ENCODE results near the gene PPP1R9A.

The PPP1R9A gene

GRCh38 chr7:95290166-95290830 is 382.9 kb downstream of the PPP1R9A start:
- no peak overlapping the region for H3K4me3 ChIP-seq (ENCODE audit: low read depth, low read length)
- TF ChIP-seq, protein P1, sequence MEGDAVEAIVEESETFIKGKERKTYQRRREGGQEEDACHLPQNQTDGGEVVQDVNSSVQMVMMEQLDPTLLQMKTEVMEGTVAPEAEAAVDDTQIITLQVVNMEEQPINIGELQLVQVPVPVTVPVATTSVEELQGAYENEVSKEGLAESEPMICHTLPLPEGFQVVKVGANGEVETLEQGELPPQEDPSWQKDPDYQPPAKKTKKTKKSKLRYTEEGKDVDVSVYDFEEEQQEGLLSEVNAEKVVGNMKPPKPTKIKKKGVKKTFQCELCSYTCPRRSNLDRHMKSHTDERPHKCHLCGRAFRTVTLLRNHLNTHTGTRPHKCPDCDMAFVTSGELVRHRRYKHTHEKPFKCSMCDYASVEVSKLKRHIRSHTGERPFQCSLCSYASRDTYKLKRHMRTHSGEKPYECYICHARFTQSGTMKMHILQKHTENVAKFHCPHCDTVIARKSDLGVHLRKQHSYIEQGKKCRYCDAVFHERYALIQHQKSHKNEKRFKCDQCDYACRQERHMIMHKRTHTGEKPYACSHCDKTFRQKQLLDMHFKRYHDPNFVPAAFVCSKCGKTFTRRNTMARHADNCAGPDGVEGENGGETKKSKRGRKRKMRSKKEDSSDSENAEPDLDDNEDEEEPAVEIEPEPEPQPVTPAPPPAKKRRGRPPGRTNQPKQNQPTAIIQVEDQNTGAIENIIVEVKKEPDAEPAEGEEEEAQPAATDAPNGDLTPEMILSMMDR (IDR thresholded peaks at IDR 0.05; ENCODE audit: low read depth, low read length), result no peak

DNA sequence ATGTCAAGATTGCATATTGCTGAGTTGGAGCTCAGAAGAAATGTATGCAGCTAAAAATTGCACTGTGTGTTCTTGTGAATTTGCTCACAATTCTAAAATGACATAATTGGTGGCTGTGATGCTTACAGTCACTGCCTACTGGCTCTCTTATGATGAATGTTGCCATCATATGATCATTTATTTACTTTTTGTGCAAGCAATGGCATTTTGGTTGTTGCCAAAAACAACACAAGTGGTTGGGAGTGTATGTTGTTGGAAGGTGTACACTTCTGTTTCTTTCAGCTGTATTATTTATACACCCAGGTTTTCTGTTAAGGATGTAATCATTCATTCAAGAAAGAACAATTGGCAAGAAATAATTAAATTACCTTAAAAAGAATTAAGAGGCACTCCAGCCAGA is 388.0 kb downstream of the PPP1R9A start:
- TF ChIP-seq, protein P1 (IDR thresholded peaks at IDR 0.05; ENCODE audit: low read depth, low read length), result no peak
- no peak overlapping the region for H3K4me3 ChIP-seq (ENCODE audit: low read depth, low read length)

- TF ChIP-seq, protein P1 (IDR thresholded peaks at IDR 0.05; ENCODE audit: low read depth, low read length), result no peak
- H3K4me3 ChIP-seq (ENCODE audit: low read depth, low read length), result no peak overlapping the region
These were observed 389.1 kb downstream of the PPP1R9A start for GRCh38 chr7:95296456-95296855.

- H3K4me3 ChIP-seq (ENCODE audit: low read depth, low read length), result no peak overlapping the region
- TF ChIP-seq, protein P1 (IDR thresholded peaks at IDR 0.05; ENCODE audit: low read depth, low read length), result no peak
These were observed 389.6 kb downstream of the PPP1R9A start for GRCh38 chr7:95297041-95297440.

DNA sequence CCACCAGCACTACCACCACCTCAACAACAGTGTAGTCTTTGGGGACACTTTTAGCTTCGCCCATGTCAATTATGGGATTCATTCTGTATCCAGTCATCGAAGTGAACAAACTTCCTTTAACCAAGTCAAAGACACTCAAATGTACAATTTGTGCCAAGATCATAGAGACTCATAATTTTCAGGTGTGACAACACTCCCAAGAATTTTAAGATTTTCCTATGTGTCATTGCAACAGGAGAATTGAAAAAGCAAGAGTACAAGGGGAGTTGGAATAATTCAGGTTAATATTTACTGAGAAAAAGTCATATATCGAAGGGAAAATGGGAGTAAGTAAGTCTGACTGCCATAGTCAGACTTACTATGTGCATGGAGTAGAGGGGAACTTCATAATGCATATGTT is 390.7 kb downstream of the PPP1R9A start:
- TF ChIP-seq, protein P1 (IDR thresholded peaks at IDR 0.05; ENCODE audit: low read depth, low read length), result no peak
- no peak overlapping the region for H3K4me3 ChIP-seq (ENCODE audit: low read depth, low read length)

DNA sequence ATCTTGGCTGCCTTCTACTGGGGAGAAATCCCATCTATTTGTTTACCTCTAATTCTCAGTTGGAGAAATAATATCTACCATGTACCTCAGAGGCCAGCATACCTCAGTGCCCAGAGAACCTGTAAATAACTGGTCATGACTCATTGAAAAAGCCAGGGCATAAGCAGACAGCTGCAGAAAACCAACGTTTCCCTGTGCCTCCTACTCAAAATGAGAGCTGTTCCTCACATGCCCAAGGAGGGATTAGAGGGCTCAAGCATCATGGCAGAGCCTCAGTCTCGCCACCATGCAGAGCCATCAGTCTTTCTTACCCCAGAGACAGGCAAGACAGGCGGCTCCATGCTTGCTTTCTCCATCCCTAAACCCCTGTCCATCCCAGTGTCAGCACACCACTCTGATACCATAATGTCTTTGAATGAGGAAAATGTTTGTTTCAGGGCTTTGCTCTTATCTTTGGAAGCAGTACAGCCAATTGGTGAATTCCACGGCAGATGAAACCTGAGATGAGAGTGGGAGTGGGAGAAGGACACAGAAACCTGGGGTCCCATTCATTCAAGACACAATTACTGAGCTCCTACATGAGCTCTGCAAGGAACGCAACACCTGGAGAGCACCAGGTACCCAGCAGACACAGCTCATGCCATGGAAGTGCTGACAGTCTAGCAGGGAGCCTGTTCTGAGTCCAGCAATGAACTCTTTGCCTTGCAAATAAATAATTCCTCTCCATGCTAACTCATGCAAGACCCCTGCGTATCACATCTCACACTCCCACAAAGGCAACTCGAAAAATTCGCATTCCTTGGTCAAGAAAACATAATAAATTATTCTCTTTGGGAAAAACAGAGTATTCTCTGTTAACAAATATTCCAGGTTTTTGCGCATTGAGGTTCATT is 395.9 kb downstream of the PPP1R9A start:
- TF ChIP-seq, protein P1 (IDR thresholded peaks at IDR 0.05; ENCODE audit: low read depth, low read length), result no peak
- no peak overlapping the region for H3K4me3 ChIP-seq (ENCODE audit: low read depth, low read length)

DNA sequence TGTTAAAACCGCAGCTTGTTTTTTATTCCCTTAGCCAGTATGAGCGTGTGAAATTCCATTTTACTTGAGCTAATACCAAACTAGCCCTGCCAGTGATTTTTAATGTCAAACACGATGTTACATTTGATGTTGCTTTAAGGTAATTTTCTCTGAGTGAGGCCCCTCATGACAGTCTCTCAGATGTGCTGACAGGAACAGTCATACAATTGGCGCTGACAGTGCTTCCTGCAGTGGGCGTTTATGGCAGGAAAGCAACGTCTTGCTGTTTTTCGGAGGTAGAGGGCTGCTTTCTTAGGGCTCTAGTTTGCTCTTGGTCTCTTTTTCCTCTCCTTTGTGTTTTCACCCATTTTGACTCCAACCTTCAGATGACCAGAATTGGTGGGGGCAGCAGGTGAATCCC is 397.6 kb downstream of the PPP1R9A start:
- TF ChIP-seq, protein P1 (IDR thresholded peaks at IDR 0.05; ENCODE audit: low read depth, low read length), result no peak
- H3K4me3 ChIP-seq (ENCODE audit: low read depth, low read length), result no peak overlapping the region

Data from WI38 (cell line).